H9 (cell line): Measurements from ENCODE around the gene TRPM3. TPM values are rescaled to one million over a fixed set of nuclear protein-coding genes. Genes with fewer than 3 reads are reported as not detected.

Source experiments
- DNase-seq: peaks from one replicate; pipeline ENCODE4 v3.0.0-alpha.2; 2017
- H2AFZ ChIP-seq: one replicate; pipeline ENCODE4 v1.6.1; 2013; ENCODE audit warnings: mild to moderate bottlenecking, low read length, control low read depth, moderate library complexity
- H2AK5ac ChIP-seq: 2 replicates; pipeline ENCODE4 v1.6.1; 2013; ENCODE audit warnings: low read length, control low read depth, mixed read lengths; ENCODE audit not compliant: insufficient read length
- H2BK120ac ChIP-seq: one replicate; pipeline ENCODE4 v1.6.1; 2013; ENCODE audit warnings: low read depth, mild to moderate bottlenecking, low read length, control low read depth, inconsistent platforms; ENCODE audit not compliant: poor library complexity, severe bottlenecking
- H2BK12ac ChIP-seq: 2 replicates; pipeline ENCODE4 v1.6.1; 2013; ENCODE audit warnings: low read length, control low read depth, mixed read lengths, low read depth; ENCODE audit not compliant: insufficient read length
- H2BK15ac ChIP-seq: 2 replicates; pipeline ENCODE4 v1.6.1; 2013; ENCODE audit warnings: low read depth, low read length, control low read depth
- H2BK20ac ChIP-seq: one replicate; pipeline ENCODE4 v1.6.1; 2013; ENCODE audit warnings: low read depth, mild to moderate bottlenecking, low read length, control low read depth, inconsistent platforms; ENCODE audit not compliant: poor library complexity, severe bottlenecking
- H2BK5ac ChIP-seq: 2 replicates; pipeline ENCODE4 v1.6.1; 2013; ENCODE audit warnings: low read length, control low read depth, mixed read lengths; ENCODE audit not compliant: insufficient read length
- H3K14ac ChIP-seq: 2 replicates; pipeline ENCODE4 v1.6.1; 2013; ENCODE audit warnings: low read length, control low read depth; ENCODE audit not compliant: insufficient read depth
- H3K18ac ChIP-seq: 2 replicates; pipeline ENCODE4 v1.6.1; 2013; ENCODE audit warnings: low read depth, mild to moderate bottlenecking, mixed read lengths, low read length, control low read depth; ENCODE audit not compliant: insufficient read length
- H3K23ac ChIP-seq: 2 replicates; pipeline ENCODE4 v1.6.1; 2013; ENCODE audit warnings: low read length, control low read depth, mixed read lengths, low read depth; ENCODE audit not compliant: insufficient read length
- H3K23me2 ChIP-seq: 2 replicates; pipeline ENCODE4 v1.6.1; 2013; ENCODE audit warnings: low read depth, mild to moderate bottlenecking, mixed read lengths, low read length, control low read depth; ENCODE audit not compliant: insufficient read length, poor library complexity, severe bottlenecking
- H3K27ac ChIP-seq: 2 replicates; pipeline ENCODE4 v1.5.1; 2013; ENCODE audit warnings: low read length, control low read depth, mixed read lengths, low read depth; ENCODE audit not compliant: insufficient read length
- H3K27me3 ChIP-seq: 2 replicates; pipeline ENCODE4 v1.6.1; 2013; ENCODE audit warnings: low read length, control low read depth, inconsistent platforms; ENCODE audit not compliant: insufficient read depth
- H3K4ac ChIP-seq: 2 replicates; pipeline ENCODE4 v1.6.1; 2013; ENCODE audit warnings: low read depth, mild to moderate bottlenecking, control low read depth, inconsistent platforms, low read length, moderate library complexity
- H3K4me1 ChIP-seq: 2 replicates; pipeline ENCODE4 v1.6.1; 2013; ENCODE audit warnings: low read length, control low read depth, inconsistent platforms; ENCODE audit not compliant: insufficient read depth
- H3K4me2 ChIP-seq: 2 replicates; pipeline ENCODE4 v1.6.1; 2013; ENCODE audit warnings: low read length, control low read depth, mixed read lengths; ENCODE audit not compliant: insufficient read length, insufficient read depth
- H3K56ac ChIP-seq: 2 replicates; pipeline ENCODE4 v1.6.1; 2013; ENCODE audit warnings: low read depth, mild to moderate bottlenecking, mixed read lengths, low read length, control low read depth; ENCODE audit not compliant: insufficient read length
- H3K79me1 ChIP-seq: 2 replicates; pipeline ENCODE4 v1.6.1; 2013; ENCODE audit warnings: low read depth, mild to moderate bottlenecking, moderate library complexity, low read length, control low read depth, inconsistent platforms; ENCODE audit not compliant: insufficient read depth, poor library complexity, severe bottlenecking
- H3K79me2 ChIP-seq: 2 replicates; pipeline ENCODE4 v1.6.1; 2013; ENCODE audit warnings: low read length, control low read depth, inconsistent platforms; ENCODE audit not compliant: insufficient read depth
- H3K9ac ChIP-seq: 2 replicates; pipeline ENCODE4 v1.6.1; 2013; ENCODE audit warnings: low read length, control low read depth, mixed read lengths; ENCODE audit not compliant: insufficient read length; ENCODE audit errors: extremely low read depth
- H3K9me3 ChIP-seq: one replicate; pipeline ENCODE4 v1.6.1; 2013; ENCODE audit warnings: low read depth, low read length, inconsistent platforms; ENCODE audit not compliant: control insufficient read depth
- H3T11ph ChIP-seq: one replicate; pipeline ENCODE4 v1.6.1; 2013; ENCODE audit warnings: mild to moderate bottlenecking, low read length, control low read depth, inconsistent platforms
- H4K20me1 ChIP-seq: one replicate; pipeline ENCODE4 v1.6.1; 2013; ENCODE audit not compliant: control insufficient read depth, insufficient read length, insufficient read depth
- H4K5ac ChIP-seq: 2 replicates; pipeline ENCODE4 v1.6.1; 2013; ENCODE audit warnings: low read depth, mild to moderate bottlenecking, mixed read lengths, low read length, control low read depth; ENCODE audit not compliant: insufficient read length
- H4K8ac ChIP-seq: replicated peaks from 2 replicates; pipeline ENCODE4 v1.6.1; 2013; ENCODE audit warnings: low read length, control low read depth, mixed read lengths, low read depth; ENCODE audit not compliant: insufficient read length
- H4K91ac ChIP-seq: 2 replicates; pipeline ENCODE4 v1.6.1; 2013; ENCODE audit warnings: low read depth, mild to moderate bottlenecking, moderate library complexity, mixed read lengths, low read length, control low read depth; ENCODE audit not compliant: insufficient read length
- H3K27ac Mint-ChIP-seq, 3 experiments: 2 replicates in 2 of 3; 3 replicates in 1 of 3; pipeline ENCODE4 v1.8.0; 2020 to 2021; ENCODE audit warnings: mixed read lengths in 3 of 3, mild to moderate bottlenecking in 1 of 3, moderate library complexity in 1 of 3
- H3K27me3 Mint-ChIP-seq: 2 replicates; pipeline ENCODE4 v1.8.0; 2021; ENCODE audit warnings: low read depth, mild to moderate bottlenecking, moderate library complexity, mixed read lengths
- H3K36me3 Mint-ChIP-seq, 3 experiments: 2 replicates in 2 of 3; 3 replicates in 1 of 3; pipeline ENCODE4 v1.8.0; 2020 to 2021; ENCODE audit warnings: low read depth in 3 of 3, mixed read lengths in 3 of 3; ENCODE audit not compliant: insufficient read depth in 1 of 3
- H3K4me1 Mint-ChIP-seq, 2 experiments: 2 replicates each; pipeline ENCODE4 v1.8.0; 2020; ENCODE audit warnings: mixed read lengths in 2 of 2
- H3K4me3 Mint-ChIP-seq, 2 experiments: 2 replicates in 1 of 2; 3 replicates in 1 of 2; pipeline ENCODE4 v1.8.0; 2020 to 2021; ENCODE audit warnings: mild to moderate bottlenecking in 2 of 2, mixed read lengths in 2 of 2, moderate library complexity in 1 of 2
- H3K9me3 Mint-ChIP-seq, 2 experiments: 2 replicates in 1 of 2; 3 replicates in 1 of 2; pipeline ENCODE4 v1.8.0; 2020; ENCODE audit warnings: mild to moderate bottlenecking in 2 of 2, mixed read lengths in 2 of 2, moderate library complexity in 1 of 2
- WGBS: extraction: QIAGEN DNeasy Blood & Tissue Kit; methylation state at CpG from one replicate; pipeline ENCODE4 v1.1.7; 2013; ENCODE audit warnings: missing lambda C conversion rate, low lambda C conversion rate, mixed read lengths; ENCODE audit not compliant: insufficient read length; ENCODE audit errors: extremely low coverage; 5-methylcytosine and 5-hydroxymethylcytosine counted together
- total RNA-seq: library from RNA; stranded (reverse); gene quantifications from 2 replicates; pipeline ENCODE4 v1.2.1, GENCODE V29; 2021
- TF ChIP-seq, protein P1 (sequence below): fragments of 200-600 bp; sonication (generic); conservative IDR thresholded peaks from 3 replicates; pipeline ENCODE4 v1.8.0; 2021; ENCODE audit warnings: antibody characterized with exemption, mild to moderate bottlenecking

The TRPM3 gene
- total RNA-seq, 1 experiment from 2014 or later = 10.3 TPM

DNA sequence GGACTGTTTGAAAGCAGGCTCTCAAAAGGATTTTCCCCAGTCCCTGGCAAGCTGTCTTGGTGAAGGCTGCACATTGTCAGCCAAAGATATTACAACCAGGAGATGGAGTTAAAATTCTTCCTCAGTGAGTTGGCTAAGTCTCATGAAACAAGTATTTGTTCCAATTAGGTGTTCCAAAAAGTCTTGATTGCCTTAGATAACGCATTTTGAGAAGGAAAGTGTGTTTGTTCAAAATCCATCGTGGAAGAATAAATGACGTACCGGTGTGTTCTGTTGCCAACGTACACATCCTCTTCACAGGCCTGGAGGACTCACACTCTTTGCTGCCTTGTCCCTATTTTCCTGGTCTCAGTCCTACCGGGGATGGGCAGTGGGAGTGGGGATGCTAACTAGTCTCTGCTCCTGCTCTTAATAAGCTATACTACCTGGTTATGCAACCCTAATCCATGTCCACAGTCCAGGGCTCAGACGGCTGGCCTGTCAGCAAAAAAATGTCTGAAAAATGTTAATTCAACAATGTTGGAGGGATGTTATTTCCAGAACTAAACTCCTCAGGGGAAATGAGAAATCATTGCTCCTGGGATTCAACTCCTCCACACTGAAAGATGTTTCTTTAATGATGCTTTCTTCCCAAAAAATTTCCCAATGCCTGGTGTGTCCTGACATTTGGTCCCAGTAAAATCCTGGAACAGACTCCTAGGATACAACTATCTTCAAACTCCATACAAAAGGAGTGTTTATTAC is 531.7 kb downstream of the TRPM3 start:
- Histone ChIP-seq H4K20me1 (no peaks in the 10 kb centered on the region), H3K56ac (no peak overlapping the region), H3T11ph (no peak overlapping the region), H2BK20ac (no peak overlapping the region), H3K14ac (no peak overlapping the region), H4K91ac (no peak overlapping the region), H3K27ac (no peak overlapping the region), H4K5ac (no peak overlapping the region), H2BK5ac (no peak overlapping the region), H3K23me2 (no peaks in the 10 kb centered on the region), H3K79me1 (no peaks in the 10 kb centered on the region), H3K23ac (no peak overlapping the region), H3K9ac (no peak overlapping the region), H3K4me2 (no peak overlapping the region), H3K18ac (no peak overlapping the region), H3K79me2 (no peaks in the 10 kb centered on the region), H2BK15ac (no peak overlapping the region), H2BK120ac (no peak overlapping the region), H3K4ac (no peak overlapping the region), H3K9me3 (no peaks in the 10 kb centered on the region), H2AK5ac (no peak overlapping the region), H2AFZ (no peak overlapping the region), H3K27me3 (no peaks in the 10 kb centered on the region), H3K4me1 (no peaks in the 10 kb centered on the region), H4K8ac (no peak overlapping the region), H2BK12ac (no peak overlapping the region)
- H3K27ac Mint-ChIP-seq = no peak overlapping the region
- TF ChIP-seq, protein P1, sequence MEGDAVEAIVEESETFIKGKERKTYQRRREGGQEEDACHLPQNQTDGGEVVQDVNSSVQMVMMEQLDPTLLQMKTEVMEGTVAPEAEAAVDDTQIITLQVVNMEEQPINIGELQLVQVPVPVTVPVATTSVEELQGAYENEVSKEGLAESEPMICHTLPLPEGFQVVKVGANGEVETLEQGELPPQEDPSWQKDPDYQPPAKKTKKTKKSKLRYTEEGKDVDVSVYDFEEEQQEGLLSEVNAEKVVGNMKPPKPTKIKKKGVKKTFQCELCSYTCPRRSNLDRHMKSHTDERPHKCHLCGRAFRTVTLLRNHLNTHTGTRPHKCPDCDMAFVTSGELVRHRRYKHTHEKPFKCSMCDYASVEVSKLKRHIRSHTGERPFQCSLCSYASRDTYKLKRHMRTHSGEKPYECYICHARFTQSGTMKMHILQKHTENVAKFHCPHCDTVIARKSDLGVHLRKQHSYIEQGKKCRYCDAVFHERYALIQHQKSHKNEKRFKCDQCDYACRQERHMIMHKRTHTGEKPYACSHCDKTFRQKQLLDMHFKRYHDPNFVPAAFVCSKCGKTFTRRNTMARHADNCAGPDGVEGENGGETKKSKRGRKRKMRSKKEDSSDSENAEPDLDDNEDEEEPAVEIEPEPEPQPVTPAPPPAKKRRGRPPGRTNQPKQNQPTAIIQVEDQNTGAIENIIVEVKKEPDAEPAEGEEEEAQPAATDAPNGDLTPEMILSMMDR = no peak
- WGBS = no CpG with 5 or more reads among the region's 7 CpGs
- peaks cover 3 to 7% of the 10 kb centered on the region in 2 experiments; a peak in 3 of 4 replicates for H3K4me1 Mint-ChIP-seq
- no peaks in the 10 kb centered on the region for H3K36me3 Mint-ChIP-seq
- no peaks in the 10 kb centered on the region for H3K27me3 Mint-ChIP-seq
- DNase-seq = no peak
- H3K9me3 Mint-ChIP-seq = no peaks in the 10 kb centered on the region
- H3K4me3 Mint-ChIP-seq = no peak overlapping the region
